ENCODE measurements around the gene DOCK3. TPM values are rescaled to one million over a fixed set of nuclear protein-coding genes. Genes with fewer than 3 reads are reported as not detected.
A peak's percentile ranks its signal among the peaks of the same experiment; 100 is the strongest.

Gene DOCK3
- total RNA-seq, 1 experiment from 2014 or later, result 5.6 TPM

- ATAC-seq, result no peak
- H3K9me3 Mint-ChIP-seq, result no peaks in the 10 kb centered on the region
- no peak overlapping the region for H3K4me3 Mint-ChIP-seq
- peaks cover 26% of the 10 kb centered on the region for H3K4me1 Mint-ChIP-seq
- peaks cover under 1% of the 10 kb centered on the region; the same call in 1 of the 2 replicates for H3K36me3 Mint-ChIP-seq
- no peak for TF ChIP-seq MXD4 (CRISPR knock-in tag; IDR thresholded peaks at IDR 0.05; ENCODE audit: borderline replicate concordance)
- no peak for TF ChIP-seq RELA (CRISPR knock-in tag; IDR thresholded peaks at IDR 0.05; ENCODE audit: borderline replicate concordance)
- TF ChIP-seq ATF3 (CRISPR knock-in tag; conservative IDR thresholded peaks at IDR 0.05), result no peak
- TF ChIP-seq CTCF (IDR thresholded peaks at IDR 0.05), result no peak
- TF ChIP-seq NR2C2 (CRISPR knock-in tag; IDR thresholded peaks at IDR 0.05), result no peak
- TF ChIP-seq ZNF317 (CRISPR knock-in tag; IDR thresholded peaks at IDR 0.05; ENCODE audit: borderline replicate concordance, low read depth), result 0 out of 2 replicates have a peak, but pooled peaks have one; percentile 34
- no peak for TF ChIP-seq MLX (CRISPR knock-in tag; IDR thresholded peaks at IDR 0.05)
- TF ChIP-seq ZNF219 (CRISPR knock-in tag; IDR thresholded peaks at IDR 0.05; ENCODE audit: borderline replicate concordance), result 0 out of 2 replicates have a peak, but pooled peaks have one; percentile 50
- TF ChIP-seq ATF2 (CRISPR knock-in tag; IDR thresholded peaks at IDR 0.05; ENCODE audit: borderline replicate concordance, low read depth), result no peak
- no peak for TF ChIP-seq ZMAT4 (CRISPR knock-in tag; IDR thresholded peaks at IDR 0.05)
- TF ChIP-seq IRF1 (CRISPR knock-in tag; IDR thresholded peaks at IDR 0.05), result no peak
- ChIA-PET CTCF (interaction anchor here (0.5 to 9.1 kb wide), 6 partner anchors 13 to 441 kb away, joined by 3 to 202 read pairs (median 4); partner anchors contain the start of genes CISH and MAPKAPK3), POLR2A (interaction anchor here (0.6 to 1.4 kb wide), 3 partner anchors 21 to 156 kb away, joined by 3 to 5 read pairs (median 3); partner anchors contain the start of gene MAPKAPK3)
- no peak overlapping the region for H3K27ac Mint-ChIP-seq
- no peaks in the 10 kb centered on the region for H3K27me3 Mint-ChIP-seq (ENCODE audit: low read depth)
- DNase-seq (ENCODE audit: low spot score), result no peak
These were observed 25.2 kb upstream of the DOCK3 start for GRCh38 chr3:50649451-50649931.

- POLR2A ChIA-PET, result interaction anchor here (0.6 kb wide), 1 partner anchor 156 kb away, joined by 3 read pairs; no protein-coding TSS in a partner anchor
- Mint-ChIP-seq H3K4me3 (no peak overlapping the region), H3K4me1 (peaks cover 26% of the 10 kb centered on the region), H3K27ac (no peak overlapping the region), H3K36me3 (no peaks in the 10 kb centered on the region; the same call in 1 of the 2 replicates), H3K9me3 (no peaks in the 10 kb centered on the region), H3K27me3 (ENCODE audit: low read depth) (no peaks in the 10 kb centered on the region)
- no peak for ATAC-seq
- CTCF ChIA-PET, result interaction anchor here (0.9 to 9.1 kb wide), 4 partner anchors 13 to 329 kb away, joined by 3 to 202 read pairs (median 56); partner anchors contain the start of genes CISH and MAPKAPK3
- no peak for DNase-seq (ENCODE audit: low spot score)
- TF ChIP-seq STAT6 (CRISPR knock-in tag; conservative IDR thresholded peaks at IDR 0.05; ENCODE audit: low read depth), result no peak
- TF ChIP-seq CDX4 (CRISPR knock-in tag; IDR thresholded peaks at IDR 0.05; ENCODE audit: borderline replicate concordance), result no peak
- no peak for TF ChIP-seq ZBTB43 (CRISPR knock-in tag; IDR thresholded peaks at IDR 0.05)
- no peak for TF ChIP-seq TEAD1 (CRISPR knock-in tag; IDR thresholded peaks at IDR 0.05)
- no peak for TF ChIP-seq HMGXB4 (CRISPR knock-in tag; IDR thresholded peaks at IDR 0.05)
- no peak for TF ChIP-seq ZBTB21 (CRISPR knock-in tag; IDR thresholded peaks at IDR 0.05; ENCODE audit: borderline replicate concordance)
- no peak for TF ChIP-seq ZNF671 (CRISPR knock-in tag; IDR thresholded peaks at IDR 0.05)
- TF ChIP-seq USF1 (CRISPR knock-in tag; IDR thresholded peaks at IDR 0.05), result no peak
- no peak for TF ChIP-seq TEAD4 (CRISPR knock-in tag; IDR thresholded peaks at IDR 0.05)
These were observed 24.7 kb upstream of the DOCK3 start for GRCh38 chr3:50650018-50650417.

Data from WTC11 (cell line).